GM18517 (cell line): ENCODE data around the gene EDRF1.
A peak's percentile ranks its signal among the peaks of the same experiment; 100 is the strongest.

ENCODE experiments used
- ATAC-seq: cut with Tn5 transposase; IDR thresholded peaks from one replicate; pipeline ENCODE4 v1.9.1; 2021; ENCODE audit warnings: mild to moderate bottlenecking, moderate library complexity; ENCODE audit not compliant: unreplicated experiment

The EDRF1 gene

GRCh38 chr10:125762692-125763648, 43.5 kb downstream of the EDRF1 start:
- ATAC-seq: no peak

- no peak for ATAC-seq
These were observed 46.3 kb downstream of the EDRF1 start for GRCh38 chr10:125765835-125766234.

- ATAC-seq: no peak
These were observed 47.0 kb downstream of the EDRF1 start for GRCh38 chr10:125766511-125766910.

GRCh38 chr10:125768219-125768855, 48.8 kb downstream of the EDRF1 start:
- no peak for ATAC-seq

GRCh38 chr10:125769175-125769574, 49.7 kb downstream of the EDRF1 start:
- ATAC-seq: no peak

- no peak for ATAC-seq
These were observed 51.3 kb downstream of the EDRF1 start for GRCh38 chr10:125770844-125771243.

GRCh38 chr10:125772112-125772863, 52.8 kb downstream of the EDRF1 start:
- ATAC-seq: no peak

GRCh38 chr10:125772864-125773180, 53.3 kb downstream of the EDRF1 start:
- no peak for ATAC-seq

GRCh38 chr10:125773687-125774543, 54.4 kb downstream of the EDRF1 start:
- no peak for ATAC-seq

GRCh38 chr10:125774581-125775191, 55.2 kb downstream of the EDRF1 start:
- ATAC-seq: no peak

GRCh38 chr10:125775491-125776106, 56.1 kb downstream of the EDRF1 start, which contains the start of gene MMP21:
TSS of gene MMP21 (minus strand) at chr10:125775821. CDS start at chr10:125775821, 0 bp downstream.
- no peak for ATAC-seq

GRCh38 chr10:125777806-125778205, 58.3 kb downstream of the EDRF1 start:
- no peak for ATAC-seq

- no peak for ATAC-seq
These were observed 59.0 kb downstream of the EDRF1 start for GRCh38 chr10:125778556-125778955.

GRCh38 chr10:125779403-125780327, 60.2 kb downstream of the EDRF1 start:
- no peak for ATAC-seq

- ATAC-seq: no peak
These were observed 61.9 kb downstream of the EDRF1 start for GRCh38 chr10:125781374-125781773.

GRCh38 chr10:125782054-125782453, 62.5 kb downstream of the EDRF1 start:
- no peak for ATAC-seq

- no peak for ATAC-seq
These were observed 63.1 kb downstream of the EDRF1 start for GRCh38 chr10:125782616-125783015.

GRCh38 chr10:125783408-125783807, 63.9 kb downstream of the EDRF1 start:
- ATAC-seq: no peak

GRCh38 chr10:125783957-125784356, 64.4 kb downstream of the EDRF1 start:
- peak; percentile 93 for ATAC-seq
